ENCODE results near the gene CMTM8. TPM values are rescaled to one million over a fixed set of nuclear protein-coding genes. Genes with fewer than 3 reads are reported as not detected.
A peak's percentile ranks its signal among the peaks of the same experiment; 100 is the strongest.

CMTM8 gene
- total RNA-seq, 2 experiments from 2014 or later = 6.1 to 7.5 TPM

- peak overlapping the region; percentile 95 for H3K27ac Mint-ChIP-seq
- ChIA-PET POLR2A (interaction anchor here (2.3 to 5.9 kb wide), 3 partner anchors 13 to 48 kb away, joined by 23 to 85 read pairs (median 28); no protein-coding TSS in a partner anchor), CTCF (interaction anchor here (1.1 kb wide), 2 partner anchors 16 to 45 kb away, joined by 3 read pairs; no protein-coding TSS in a partner anchor)
- Histone ChIP-seq H3K4me1 (ENCODE audit: insufficient read depth, low read length) (peaks cover 44% of the 10 kb centered on the region), H3K4me3 (ENCODE audit: low read length) (no peak overlapping the region), H3K27me3 (ENCODE audit: control insufficient read depth in 1 of 2, insufficient read depth in 2 of 2, low read length in 2 of 2) (no peaks in the 10 kb centered on the region), H3K36me3 (ENCODE audit: insufficient read depth, low read length) (no peaks in the 10 kb centered on the region), H3K9me3 (ENCODE audit: control insufficient read depth in 1 of 2, insufficient read depth in 1 of 2, low read length in 2 of 2) (no peaks in the 10 kb centered on the region), H3K27ac (ENCODE audit: low read depth in 1 of 2, low read length in 2 of 2) (no peak overlapping the region)
- H3K9me3 Mint-ChIP-seq = no peaks in the 10 kb centered on the region
- H3K4me1 Mint-ChIP-seq (ENCODE audit: low read depth) = peaks cover 80% of the 10 kb centered on the region
- H3K36me3 Mint-ChIP-seq (ENCODE audit: low read depth) = peaks cover 6% of the 10 kb centered on the region
- no peak for TF ChIP-seq CTCF (IDR thresholded peaks at IDR 0.05)
- H3K4me3 Mint-ChIP-seq = no peak overlapping the region
- ATAC-seq (ENCODE audit: poor library complexity) (no peak), DNase-seq (no peak)
- intact Hi-C loops (cut with DNase I, micrococcal nuclease) = loop anchor here in 1 of 2 experiments (5.0 kb wide), 1 partner anchor 41 kb away; no protein-coding TSS in a partner anchor
- H3K27me3 Mint-ChIP-seq = no peaks in the 10 kb centered on the region
These were observed 174.4 kb downstream of the CMTM8 start for GRCh38 chr3:32412887-32413286.

DNA sequence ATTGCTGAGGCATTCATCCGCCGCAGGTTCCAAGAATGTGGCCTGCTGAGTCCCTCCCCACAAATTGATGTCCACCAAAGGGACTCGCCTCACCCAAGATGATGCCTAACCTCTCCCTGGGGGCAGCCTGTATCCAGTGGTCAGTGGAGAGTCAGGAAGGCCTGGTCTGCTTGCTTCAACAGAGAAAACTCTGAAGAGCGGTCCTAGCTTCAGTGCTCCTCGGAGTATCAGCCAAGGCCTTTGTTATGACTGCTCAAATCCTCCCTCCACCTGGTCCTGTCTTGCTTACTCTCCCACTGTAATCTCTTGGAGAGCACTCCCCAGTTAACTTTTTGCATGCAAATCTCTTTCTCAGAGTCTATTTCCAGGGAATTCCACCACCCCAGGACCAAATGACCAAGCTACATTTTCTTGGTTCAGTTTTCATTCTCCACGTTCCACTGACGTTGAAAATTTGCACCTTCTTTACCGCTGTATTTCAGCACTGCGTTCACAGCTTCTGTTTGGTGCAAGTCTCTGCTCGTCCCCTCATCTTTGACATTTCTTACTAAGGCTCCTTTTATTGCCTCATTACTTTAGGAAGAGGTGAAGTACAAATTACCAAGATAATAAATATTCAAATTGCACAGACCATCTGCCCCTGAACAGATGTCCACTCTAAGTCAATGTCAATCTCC, 175.5 kb downstream of the CMTM8 start:
- no peaks in the 10 kb centered on the region for H3K27me3 Mint-ChIP-seq
- intact Hi-C loops (cut with DNase I, micrococcal nuclease) = loop anchor here in 1 of 2 experiments (1.0 to 5.0 kb wide), 4 partner anchors 13 to 46 kb away; no protein-coding TSS in a partner anchor
- H3K27me3 ChIP-seq (ENCODE audit: control insufficient read depth in 1 of 2, insufficient read depth in 2 of 2, low read length in 2 of 2) = no peaks in the 10 kb centered on the region
- no peaks in the 10 kb centered on the region for H3K9me3 ChIP-seq (ENCODE audit: control insufficient read depth in 1 of 2, insufficient read depth in 1 of 2, low read length in 2 of 2)
- H3K4me3 ChIP-seq (ENCODE audit: low read length) = no peak overlapping the region
- H3K4me3 Mint-ChIP-seq = no peak overlapping the region
- no peaks in the 10 kb centered on the region for H3K9me3 Mint-ChIP-seq
- TF ChIP-seq CTCF (IDR thresholded peaks at IDR 0.05) = no peak
- ATAC-seq (ENCODE audit: poor library complexity) (no peak), DNase-seq (no peak)
- H3K27ac Mint-ChIP-seq = peak overlapping the region; percentile 95
- H3K36me3 ChIP-seq (ENCODE audit: insufficient read depth, low read length) = no peaks in the 10 kb centered on the region
- H3K4me1 Mint-ChIP-seq (ENCODE audit: low read depth) = peaks cover 83% of the 10 kb centered on the region
- H3K36me3 Mint-ChIP-seq (ENCODE audit: low read depth) = peaks cover 6% of the 10 kb centered on the region
- peak overlapping the region; percentile 39 to 76 for H3K27ac ChIP-seq (ENCODE audit: low read depth in 1 of 2, low read length in 2 of 2)
- ChIA-PET POLR2A (interaction anchor here (0.8 to 5.9 kb wide), 23 partner anchors 12 to 682 kb away, joined by 3 to 85 read pairs (median 4); partner anchors contain the start of genes CMTM6 and CMTM7), CTCF (interaction anchor here (0.8 to 2.3 kb wide), 6 partner anchors 10 to 54 kb away, joined by 3 to 11 read pairs (median 4); no protein-coding TSS in a partner anchor)
- peaks cover 41% of the 10 kb centered on the region for H3K4me1 ChIP-seq (ENCODE audit: insufficient read depth, low read length)

- peak; percentile 95 for ATAC-seq (ENCODE audit: poor library complexity)
- Histone ChIP-seq H3K36me3 (ENCODE audit: insufficient read depth, low read length) (no peaks in the 10 kb centered on the region), H3K4me1 (ENCODE audit: insufficient read depth, low read length) (peaks cover 41% of the 10 kb centered on the region), H3K4me3 (ENCODE audit: low read length) (no peak overlapping the region), H3K27ac (ENCODE audit: low read depth in 1 of 2, low read length in 2 of 2) (peak overlapping the region; percentile 39 to 76), H3K9me3 (ENCODE audit: control insufficient read depth in 1 of 2, insufficient read depth in 1 of 2, low read length in 2 of 2) (no peaks in the 10 kb centered on the region), H3K27me3 (ENCODE audit: control insufficient read depth in 1 of 2, insufficient read depth in 2 of 2, low read length in 2 of 2) (no peaks in the 10 kb centered on the region)
- Mint-ChIP-seq H3K4me3 (peak overlapping the region; percentile 43), H3K9me3 (no peaks in the 10 kb centered on the region), H3K36me3 (ENCODE audit: low read depth) (peaks cover 6% of the 10 kb centered on the region), H3K4me1 (ENCODE audit: low read depth) (peaks cover 83% of the 10 kb centered on the region), H3K27ac (peak overlapping the region; percentile 95), H3K27me3 (no peaks in the 10 kb centered on the region)
- ChIA-PET POLR2A (interaction anchor here (0.8 to 5.9 kb wide), 24 partner anchors 12 to 681 kb away, joined by 3 to 85 read pairs (median 4); partner anchors contain the start of genes CMTM6, CMTM7 and CNOT10), CTCF (interaction anchor here (0.8 to 2.3 kb wide), 8 partner anchors 9 to 53 kb away, joined by 3 to 11 read pairs (median 4); no protein-coding TSS in a partner anchor)
- no peak for TF ChIP-seq CTCF (IDR thresholded peaks at IDR 0.05)
- DNase-seq = peak in 10 of 14 experiments; percentile 34 to 86 (median 52)
- intact Hi-C loops (cut with DNase I, micrococcal nuclease) = loop anchor here in 1 of 2 experiments (1.0 to 5.0 kb wide), 4 partner anchors 14 to 46 kb away; no protein-coding TSS in a partner anchor
These were observed 176.2 kb downstream of the CMTM8 start for GRCh38 chr3:32414522-32415202.
